HCT116 (cell line): ENCODE results near the gene NCCRP1. TPM values are rescaled to one million over a fixed set of nuclear protein-coding genes. Genes with fewer than 3 reads are reported as not detected.

Source experiments
- ATAC-seq: fragments of 200-7000 bp; cut with Tn5 transposase; 2 replicates; pipeline ENCODE4 v1.9.1; 2020; ENCODE audit warnings: mild to moderate bottlenecking, moderate library complexity
- BruUV-seq: library from RNA; stranded (reverse); fragments of 400-500 nt; replicated peaks from 2 replicates; lab custom pipeline; 2021; lab: Mats Ljungman, UMichigan
- CTCF ChIA-PET: fragments of 300-600 bp; sonication (Branson Sonifier 250); formaldehyde crosslinking; loops from one replicate; lab custom pipeline; 2021; ENCODE audit warnings: antibody characterized with exemption; lab: Charles Lee
- POLR2A ChIA-PET: fragments of 300-600, 350-600 bp; sonication (Branson Sonifier 250); formaldehyde crosslinking; loops from one replicate; lab custom pipeline; 2021; ENCODE audit warnings: antibody characterized with exemption; lab: Charles Lee
- RAD21 ChIA-PET, 2 experiments: fragments of 300-600 bp; sonication (Branson Sonifier 250); formaldehyde crosslinking; loops; one replicate each; lab custom pipeline; 2023; ENCODE audit warnings: low total read pairs in 2 of 2; ENCODE audit not compliant: uncharacterized antibody in 2 of 2, unreplicated experiment in 2 of 2, low non-redundant PET in 1 of 2; lab: Charles Lee
- DNase-seq: peaks from one replicate; pipeline ENCODE4 v3.0.0-alpha.2; 2010; ENCODE audit warnings: low read depth, low spot score
- H2AFZ ChIP-seq: fragments of 200-600 bp; shearing (Covaris generic), sonication (generic); 2 replicates; pipeline ENCODE4 v1.6.1; 2017; ENCODE audit warnings: low read depth, mixed run types, mixed read lengths, antibody characterized with exemption, low read length; ENCODE audit not compliant: poor library complexity, severe bottlenecking
- H3K27ac ChIP-seq: 2 replicates; pipeline ENCODE4 v1.5.1; 2012; ENCODE audit warnings: low read depth, low read length
- H3K27me3 ChIP-seq: fragments of 200-600 bp; sonication (generic); 2 replicates; pipeline ENCODE4 v1.6.1; 2016; ENCODE audit warnings: mixed run types, low read length, mixed read lengths; ENCODE audit not compliant: insufficient read depth
- H3K36me3 ChIP-seq, 2 experiments: fragments of 200-500 bp in 1 of 2; fragments of 200-600 bp in 1 of 2; sonication (Bioruptor generic) in 1 of 2; sonication (generic) in 1 of 2; 2 replicates each; pipeline versions ENCODE4 v1.5.1 to v1.6.1; 2014 to 2016; ENCODE audit warnings: low read length in 2 of 2, inconsistent platforms in 1 of 2, mixed read lengths in 1 of 2, mixed run types in 1 of 2; ENCODE audit not compliant: insufficient read depth in 2 of 2, control insufficient read depth in 1 of 2
- H3K4me1 ChIP-seq, 2 experiments: fragments of 200-600 bp in 1 of 2; sonication (generic) in 1 of 2; 2 replicates each; pipeline versions ENCODE4 v1.5.1 to v1.6.1; 2012 to 2017; ENCODE audit warnings: low read length in 2 of 2, inconsistent platforms in 1 of 2, mild to moderate bottlenecking in 1 of 2, mixed read lengths in 1 of 2, mixed run types in 1 of 2, moderate library complexity in 1 of 2; ENCODE audit not compliant: insufficient read depth in 2 of 2, control insufficient read depth in 1 of 2
- H3K4me2 ChIP-seq: fragments of 200-600 bp; sonication (generic); 2 replicates; pipeline ENCODE4 v1.6.1; 2017; ENCODE audit warnings: mixed run types, low read length, mixed read lengths
- H3K4me3 ChIP-seq, 2 experiments: fragments of 200-600 bp in 1 of 2; sonication (generic) in 1 of 2; replicated peaks in 1 of 2; 2 replicates each; pipeline ENCODE4 v1.5.1; 2011 to 2016; ENCODE audit warnings: low read length in 2 of 2, control low read depth in 1 of 2, low read depth in 1 of 2, mild to moderate bottlenecking in 1 of 2, mixed read lengths in 1 of 2, mixed run types in 1 of 2
- H3K79me2 ChIP-seq: fragments of 200-600 bp; sonication (generic); 2 replicates; pipeline ENCODE4 v1.6.1; 2017; ENCODE audit warnings: mild to moderate bottlenecking, mixed run types, low read length, moderate library complexity, mixed read lengths; ENCODE audit not compliant: insufficient read depth
- H3K9ac ChIP-seq: fragments of 200-600 bp; sonication (generic); 2 replicates; pipeline ENCODE4 v1.6.1; 2016; ENCODE audit warnings: low read length, mixed read lengths
- H3K9me2 ChIP-seq: fragments of 200-600 bp; sonication (generic), shearing (Covaris generic); 2 replicates; pipeline ENCODE4 v1.6.1; 2017; ENCODE audit warnings: mixed run types, mild to moderate bottlenecking, moderate library complexity; ENCODE audit not compliant: insufficient read depth
- H3K9me3 ChIP-seq, 2 experiments: fragments of 200-500 bp in 1 of 2; fragments of 200-600 bp in 1 of 2; sonication (Bioruptor generic) in 1 of 2; sonication (generic) in 1 of 2; 2 replicates each; pipeline ENCODE4 v1.6.1; 2014 to 2017; ENCODE audit warnings: low read length in 2 of 2, mixed read lengths in 2 of 2, inconsistent platforms in 1 of 2, low read depth in 1 of 2, mild to moderate bottlenecking in 1 of 2, mixed run types in 1 of 2, moderate library complexity in 1 of 2; ENCODE audit not compliant: control insufficient read depth in 1 of 2, insufficient read depth in 1 of 2
- H4K20me1 ChIP-seq: fragments of 200-600 bp; sonication (generic), shearing (Covaris generic); 2 replicates; pipeline ENCODE4 v1.6.1; 2017; ENCODE audit warnings: mixed run types, mild to moderate bottlenecking, moderate library complexity; ENCODE audit not compliant: insufficient read depth
- ATF3 ChIP-seq: IDR thresholded peaks from 2 replicates; pipeline ENCODE4 v1.6.1; 2012
- CBX3 ChIP-seq: IDR thresholded peaks from 2 replicates; pipeline ENCODE4 v1.6.1; 2012; ENCODE audit warnings: low read depth
- CTCF ChIP-seq, 3 experiments: fragments of 200-600 bp in 1 of 3; sonication (generic) in 1 of 3; IDR thresholded peaks in 2 of 3; conservative IDR thresholded peaks in 1 of 3; 2 replicates each; pipeline ENCODE4 v1.5.1; 2012 to 2017; ENCODE audit warnings: low read depth in 2 of 3, low read length in 2 of 3, antibody characterized with exemption in 1 of 3, borderline replicate concordance in 1 of 3, control low read depth in 1 of 3, mild to moderate bottlenecking in 1 of 3, mixed read lengths in 1 of 3, mixed run types in 1 of 3, moderate library complexity in 1 of 3; ENCODE audit not compliant: insufficient read depth in 1 of 3
- ELF1 ChIP-seq: IDR thresholded peaks from 2 replicates; pipeline ENCODE4 v1.6.1; 2012; ENCODE audit warnings: low read depth, borderline replicate concordance
- POLR2AphosphoS5 ChIP-seq: IDR thresholded peaks from 2 replicates; pipeline ENCODE4 v1.6.1; 2011; ENCODE audit warnings: mild to moderate bottlenecking, low read depth, low read length, moderate library complexity
- REST ChIP-seq: IDR thresholded peaks from 2 replicates; pipeline ENCODE4 v1.6.1; 2012; ENCODE audit warnings: low read depth
- SP1 ChIP-seq: IDR thresholded peaks from 2 replicates; pipeline ENCODE4 v1.6.1; 2012; ENCODE audit warnings: low read depth
- YY1 ChIP-seq: IDR thresholded peaks from 2 replicates; pipeline ENCODE4 v1.6.1; 2011; ENCODE audit warnings: low read length, low read depth, moderate library complexity, mild to moderate bottlenecking; ENCODE audit not compliant: insufficient replicate concordance; ENCODE audit errors: extremely low read depth
- ZBTB33 ChIP-seq: IDR thresholded peaks from 2 replicates; pipeline ENCODE4 v1.6.1; 2011; ENCODE audit warnings: mild to moderate bottlenecking, low read length, moderate library complexity; ENCODE audit not compliant: insufficient replicate concordance; ENCODE audit errors: extremely low read depth
- intact Hi-C: fragments of 100-400 bp; cut with micrococcal nuclease; formaldehyde crosslinking; loops from 2 replicates; pipeline ENCODE4 v1.10.0; 2022
- total RNA-seq: library from RNA; stranded (reverse); gene quantifications from one replicate; pipeline ENCODE4 v1.2.1, GENCODE V29; 2021; ENCODE audit not compliant: unreplicated experiment

NCCRP1 gene
- total RNA-seq, 1 experiment from 2014 or later: 0.12 TPM

GRCh38 chr19:39230096-39230764, 33.5 kb downstream of the NCCRP1 start (continued):
- TF ChIP-seq CTCF (IDR thresholded peaks at IDR 0.05 in 2 of 3, conservative IDR thresholded peaks at IDR 0.05 in 1 of 3; ENCODE audit: borderline replicate concordance in 1 of 3, insufficient read depth in 1 of 3, low read depth in 2 of 3, low read length in 2 of 3) (no peak), YY1 (no peak), POLR2AphosphoS5 (no peak), CBX3 (no peak), ELF1 (no peak)

GRCh38 chr19:39232708-39233107, 35.9 kb downstream of the NCCRP1 start:
- H3K27ac ChIP-seq: no peak overlapping the region
- ATAC-seq (0 out of 2 replicates have a peak, but pooled peaks have one; percentile 48), DNase-seq (no peak)
- H3K9me2 ChIP-seq: no peaks in the 10 kb centered on the region
- H3K4me1 ChIP-seq: peaks cover 5 to 6% of the 10 kb centered on the region in 2 experiments; a peak in 3 of 4 replicates
- no peak overlapping the region for H2AFZ ChIP-seq
- no TSS peak for BruUV-seq
- H3K27me3 ChIP-seq: no peaks in the 10 kb centered on the region
- intact Hi-C loops: no loop called here
- ChIA-PET CTCF (no interaction called here), POLR2A (no interaction called here)
- no peak overlapping the region for H3K4me2 ChIP-seq
- no peaks in the 10 kb centered on the region for H3K79me2 ChIP-seq
- no peaks in the 10 kb centered on the region for H3K9me3 ChIP-seq
- no peak overlapping the region for H3K9ac ChIP-seq
- 0 out of 6 replicates have a peak, but pooled peaks of 2 of the 3 experiments have one; percentile 2 to 11 for TF ChIP-seq CTCF (IDR thresholded peaks at IDR 0.05 in 2 of 3, conservative IDR thresholded peaks at IDR 0.05 in 1 of 3; ENCODE audit: borderline replicate concordance in 1 of 3, insufficient read depth in 1 of 3, low read depth in 2 of 3, low read length in 2 of 3)
- no peak for TF ChIP-seq ATF3
- no peak for TF ChIP-seq REST
- TF ChIP-seq ZBTB33: no peak
- no peak for TF ChIP-seq ELF1
- TF ChIP-seq SP1: no peak
- TF ChIP-seq, all 23 proteins: peak for 1
- RAD21 ChIA-PET: no interaction called here
- Histone ChIP-seq H3K4me3 (no peak overlapping the region), H3K36me3 (no peaks in the 10 kb centered on the region), H4K20me1 (no peaks in the 10 kb centered on the region)
